Stimulated activated CD8-positive, alpha-beta memory T cell treated with anti-CD3 and anti-CD28 coated beads, Interleukin-2, amount 100 ng/mL, for 48 hours (primary cell): ENCODE results near the gene RNU7-1.

Experiments used
- DNase-seq, 2 donors: peaks; one replicate each; pipeline ENCODE4 v3.0.0-alpha.2; 2020; ENCODE audit warnings: low read depth in 2 of 2

RNU7-1 gene

DNA sequence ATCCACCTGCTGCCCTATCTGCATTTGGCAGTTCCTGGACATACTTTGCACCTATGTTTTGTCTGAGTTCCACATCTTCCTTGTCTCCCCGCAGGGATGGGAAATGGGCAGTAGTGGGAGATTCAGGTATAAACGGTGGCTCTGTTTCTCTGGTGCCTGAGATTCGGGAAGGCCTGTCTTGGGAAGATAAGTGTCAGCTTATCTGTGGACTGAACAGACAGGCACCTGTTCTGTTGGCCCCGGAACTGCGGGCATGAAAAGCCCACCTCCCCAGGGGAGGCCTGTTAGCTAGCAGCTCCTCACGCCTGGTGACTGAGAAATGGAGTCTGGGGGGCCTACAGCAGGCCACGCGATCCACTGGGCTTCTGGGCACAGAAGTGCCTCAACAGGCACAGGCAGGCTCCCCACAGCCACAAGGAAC is 21.0 kb downstream of the RNU7-1 start:
- DNase-seq: no peak

DNA sequence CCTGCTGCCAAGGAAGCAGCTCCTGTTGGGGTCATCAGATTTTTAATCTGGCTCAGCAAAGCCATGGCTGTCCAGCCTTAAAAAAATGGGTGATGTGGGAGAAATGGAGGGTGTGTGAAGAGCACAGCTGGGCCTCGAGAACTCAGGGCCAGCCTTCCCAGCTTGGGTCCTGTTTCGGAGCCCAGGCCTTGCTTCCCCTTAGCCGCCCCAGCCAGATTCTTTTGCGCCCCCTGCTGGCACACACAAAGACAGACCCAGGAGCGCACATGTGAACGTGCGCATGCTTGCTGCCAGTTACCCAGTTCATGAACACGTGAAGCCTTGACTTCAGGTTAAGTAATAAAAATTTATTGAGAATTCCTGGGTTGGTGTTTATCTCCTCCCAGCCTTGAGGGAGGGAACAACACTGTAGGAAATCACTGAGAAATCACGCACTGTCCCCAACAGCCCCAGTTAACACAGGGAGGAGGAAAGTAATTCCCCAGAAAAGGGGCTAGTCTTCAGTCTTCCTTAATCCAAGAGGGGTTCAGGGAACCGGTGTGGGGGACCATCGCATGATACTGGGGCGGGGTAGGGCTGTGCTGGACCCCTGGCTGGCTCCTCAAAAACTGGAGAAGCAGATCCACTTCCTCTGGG is 21.5 kb downstream of the RNU7-1 start:
- peak in 1 of 2 donors; percentile 70 for DNase-seq

DNA sequence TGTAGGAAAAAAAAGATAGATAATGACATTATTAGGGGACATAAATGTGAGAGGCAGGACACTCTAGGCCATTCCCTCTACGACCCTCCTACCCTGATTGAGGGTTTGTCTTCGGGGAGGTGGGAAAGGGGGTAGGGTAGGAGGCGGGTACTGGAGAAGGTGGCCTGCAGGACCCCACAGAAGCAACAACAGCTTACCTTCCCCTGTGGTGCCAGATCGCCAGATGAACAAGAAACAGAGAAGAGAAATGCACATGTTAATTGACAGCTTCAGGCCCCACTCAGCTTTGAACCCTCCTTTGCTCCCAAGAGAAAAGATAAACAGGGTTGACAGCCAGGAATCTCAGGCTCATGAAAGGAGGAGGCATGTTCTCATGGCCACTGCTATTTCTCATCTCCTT is 22.1 kb downstream of the RNU7-1 start:
- no peak for DNase-seq

DNA sequence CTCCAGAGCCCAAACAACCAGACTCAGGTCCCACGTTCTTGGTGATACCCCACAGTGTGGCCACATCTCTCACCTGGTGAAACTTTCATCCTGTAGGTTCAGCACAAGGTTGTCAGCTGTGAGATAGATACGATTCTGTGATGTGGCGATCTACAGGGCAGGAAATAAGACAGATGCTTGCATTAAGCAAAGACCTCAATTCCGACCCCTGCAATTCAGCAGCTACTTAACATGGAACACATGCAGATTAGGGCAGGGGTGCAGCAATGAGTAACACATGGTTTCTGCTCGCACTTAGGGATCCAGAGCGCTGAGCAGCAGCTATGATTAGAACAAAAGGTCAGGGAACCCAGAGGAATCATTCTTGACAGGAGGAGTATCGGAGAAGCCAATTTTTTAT is 22.7 kb downstream of the RNU7-1 start:
- no peak for DNase-seq

GRCh38 chr12:6967651-6968100 is 24.1 kb downstream of the RNU7-1 start:
- no peak for DNase-seq

DNA sequence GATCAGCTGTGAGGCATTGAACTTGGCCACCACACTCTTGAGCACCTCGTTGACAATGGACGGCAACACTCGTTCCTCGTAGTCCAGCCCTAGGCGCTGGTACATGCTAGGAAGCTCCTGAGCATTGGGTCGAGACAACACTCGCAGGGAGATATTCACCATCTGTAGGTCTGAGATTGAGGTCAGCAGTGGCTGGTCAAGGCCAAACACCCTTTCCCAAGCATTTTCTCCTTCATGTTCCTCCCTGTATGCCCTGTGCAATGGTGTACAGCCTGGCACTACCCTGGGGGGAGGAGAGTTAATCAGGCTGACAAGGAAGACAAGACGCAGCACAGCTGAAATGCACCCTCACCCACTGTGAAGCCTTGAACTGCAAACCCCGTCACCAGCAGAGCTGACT is 24.8 kb downstream of the RNU7-1 start:
- DNase-seq: no peak

GRCh38 chr12:6970096-6970527 is 26.5 kb downstream of the RNU7-1 start:
- DNase-seq: no peak

GRCh38 chr12:6974180-6974579 is 30.6 kb downstream of the RNU7-1 start:
- DNase-seq: no peak

DNA sequence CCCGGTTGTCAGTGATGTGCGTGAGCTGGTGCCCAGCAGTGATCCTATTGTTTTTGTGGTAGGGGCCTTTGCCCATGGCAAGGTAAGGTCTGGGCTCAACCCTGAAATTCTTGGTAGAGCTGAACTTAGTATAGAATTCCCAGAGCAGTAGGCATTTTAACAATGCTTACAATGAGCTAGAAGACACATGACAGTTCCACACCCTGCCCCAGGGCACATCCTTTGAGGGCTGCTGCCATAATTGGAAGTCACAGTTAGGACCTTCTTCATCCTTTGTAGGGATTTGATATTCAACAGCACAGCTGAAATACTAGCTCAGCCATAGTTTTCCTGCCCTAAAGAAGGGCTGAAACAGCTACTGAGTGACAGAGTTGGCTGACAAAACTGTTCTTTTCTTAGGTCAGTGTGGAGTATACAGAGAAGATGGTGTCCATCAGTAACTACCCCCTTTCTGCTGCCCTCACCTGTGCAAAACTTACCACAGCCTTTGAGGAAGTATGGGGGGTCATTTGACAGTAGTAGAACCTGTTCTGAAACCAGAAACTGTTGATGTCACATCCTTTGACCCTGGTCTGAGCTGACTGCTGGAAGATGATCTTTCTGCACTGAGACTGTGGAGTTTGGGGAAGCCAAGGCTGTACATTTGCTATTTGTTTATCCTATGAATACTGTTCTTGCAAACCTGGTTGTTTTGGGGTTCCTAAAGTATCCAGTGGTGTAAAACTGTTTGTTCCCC is 31.8 kb downstream of the RNU7-1 start:
- no peak for DNase-seq

- DNase-seq: no peak
Observed at GRCh38 chr12:6977653-6978052, 34.0 kb downstream of the RNU7-1 start.

- no peak for DNase-seq
Observed at GRCh38 chr12:6978188-6978587, 34.6 kb downstream of the RNU7-1 start.

DNA sequence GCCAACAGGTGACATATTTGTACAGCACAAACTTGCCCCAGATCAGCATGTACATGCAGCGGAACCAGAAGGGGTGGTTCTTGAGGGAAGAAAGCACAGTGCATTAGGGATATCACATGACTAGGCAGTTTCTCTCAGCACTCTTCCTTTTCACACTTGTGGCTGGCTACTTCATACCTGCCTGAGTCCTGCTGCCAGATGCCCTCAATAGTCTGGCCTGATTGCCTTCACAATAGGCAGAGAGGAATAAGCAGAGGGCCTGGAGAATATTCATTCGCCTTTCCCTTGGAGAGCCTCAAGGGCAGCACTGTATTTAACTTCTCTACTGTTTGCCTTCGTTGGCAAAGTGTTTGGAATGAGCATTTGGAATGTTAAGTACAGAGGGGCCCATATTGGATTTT is 35.0 kb downstream of the RNU7-1 start:
- DNase-seq: no peak

DNA sequence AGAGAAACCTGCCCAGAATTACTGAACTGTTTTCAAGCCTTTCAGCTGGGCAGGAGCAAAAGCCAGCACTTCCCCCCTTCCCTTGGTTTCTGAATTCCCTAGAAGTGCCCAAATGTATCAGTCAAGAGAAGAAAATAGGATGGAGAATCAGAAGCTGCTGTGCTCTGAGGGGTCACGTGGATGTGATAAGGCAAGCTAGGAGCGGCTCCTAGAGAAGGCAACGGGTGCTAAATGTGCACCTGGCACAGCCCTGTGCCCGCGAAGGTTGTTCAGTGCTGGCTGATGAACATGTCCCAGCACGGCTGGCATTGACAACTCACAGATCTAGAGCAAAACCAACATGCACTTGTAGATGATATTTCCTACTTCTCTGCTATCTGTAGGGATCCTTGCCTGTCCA is 35.4 kb downstream of the RNU7-1 start:
- DNase-seq: no peak

GRCh38 chr12:6979453-6979852 is 35.8 kb downstream of the RNU7-1 start:
- DNase-seq: no peak

DNA sequence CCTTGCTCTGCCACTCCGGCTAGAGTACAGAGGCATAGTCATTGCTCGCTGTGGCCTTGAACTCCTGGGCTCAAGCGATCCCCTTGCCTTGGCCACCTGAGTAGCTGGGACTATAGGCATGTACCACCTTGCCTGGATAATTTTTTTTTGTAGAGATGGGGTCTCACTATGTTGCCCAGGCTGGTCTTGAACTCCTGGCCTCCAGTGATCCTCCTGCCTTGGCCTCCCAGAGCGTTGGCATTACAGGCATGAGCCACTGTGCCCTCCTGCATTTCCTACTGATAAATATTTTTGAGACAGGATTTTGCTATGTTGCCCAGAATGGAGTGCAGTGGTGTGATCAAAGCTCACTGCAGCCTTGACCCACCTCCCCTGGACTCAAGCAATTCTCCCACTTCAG is 36.5 kb downstream of the RNU7-1 start:
- DNase-seq: no peak

DNA sequence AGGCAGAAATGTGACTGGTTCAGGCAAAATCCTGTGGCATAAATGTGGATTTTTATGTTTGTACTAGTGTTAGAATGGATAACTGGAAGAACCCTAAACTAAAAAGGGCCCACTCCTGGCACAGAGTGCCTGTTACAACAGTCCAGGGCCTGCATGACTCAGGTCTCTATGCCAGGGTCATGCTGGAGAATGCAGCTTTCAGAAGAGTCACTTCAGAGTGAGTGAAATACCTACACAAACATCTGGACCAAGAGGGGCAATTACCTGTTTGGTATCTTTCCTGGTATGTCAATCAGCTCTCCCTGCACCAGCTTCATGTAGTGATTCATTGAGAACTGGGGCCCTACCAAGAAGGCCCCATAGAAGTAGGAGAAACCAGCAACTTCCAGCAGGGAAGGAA is 37.1 kb downstream of the RNU7-1 start:
- no peak for DNase-seq

- DNase-seq: no peak
Observed at GRCh38 chr12:6981152-6982052, 37.8 kb downstream of the RNU7-1 start.

GRCh38 chr12:6982532-6982931 is 38.9 kb downstream of the RNU7-1 start:
- no peak for DNase-seq

- DNase-seq: no peak
Observed at GRCh38 chr12:6987956-6988553, 44.4 kb downstream of the RNU7-1 start.
